Tongue (tissue), 2 donors: ENCODE measurements around the gene GCNA. TPM values are rescaled to one million over a fixed set of nuclear protein-coding genes. Genes with fewer than 3 reads are reported as not detected.
"Not testable (repeated sequence)": the region's sequence is repeated elsewhere in the genome, so short reads cannot be mapped to it uniquely, and the experiment has no call there.

Experiments used
- DNase-seq: peaks from one replicate; pipeline ENCODE4 v3.0.0-alpha.2; 2015
- total RNA-seq: library from RNA; depleted of rRNA; stranded (reverse); fragments of >200 nt; gene quantifications from one replicate; pipeline ENCODE4 v1.2.3, GENCODE V29; 2014

The GCNA gene
- total RNA-seq, 1 donor from 2014 or later: 3.2 TPM

- no peak for DNase-seq
These were observed 19.3 kb upstream of the GCNA start for GRCh38 chrX:71558920-71559319.

- DNase-seq: not testable (repeated sequence)
These were observed 18.5 kb upstream of the GCNA start for GRCh38 chrX:71559773-71560172.

GRCh38 chrX:71563921-71564320 is 14.3 kb upstream of the GCNA start:
- no peak for DNase-seq

- peak; percentile 9 for DNase-seq
These were observed 12.7 kb upstream of the GCNA start for GRCh38 chrX:71565474-71566041.

- peak; percentile 2 for DNase-seq
These were observed 6.8 kb upstream of the GCNA start for GRCh38 chrX:71571390-71571789.

- no peak for DNase-seq
These were observed 4.6 kb upstream of the GCNA start for GRCh38 chrX:71573590-71573989.

GRCh38 chrX:71577682-71578081 is 555 bp upstream of the GCNA start:
- no peak for DNase-seq

GRCh38 chrX:71579136-71579989 is 1.1 kb downstream of the GCNA start:
- DNase-seq: no peak

- DNase-seq: no peak
These were observed 1.7 kb downstream of the GCNA start for GRCh38 chrX:71579990-71580380.

- no peak for DNase-seq
These were observed 3.0 kb downstream of the GCNA start for GRCh38 chrX:71581210-71581609.

- no peak for DNase-seq
These were observed 8.7 kb downstream of the GCNA start for GRCh38 chrX:71586929-71587328.

GRCh38 chrX:71593210-71593609 is 15.0 kb downstream of the GCNA start:
- not testable (repeated sequence) for DNase-seq

- no peak for DNase-seq
These were observed 21.7 kb downstream of the GCNA start for GRCh38 chrX:71599965-71600364.

- DNase-seq: no peak
These were observed 25.4 kb downstream of the GCNA start for GRCh38 chrX:71603618-71604017.

- DNase-seq: no peak
These were observed 25.9 kb downstream of the GCNA start for GRCh38 chrX:71604141-71604540.

- DNase-seq: no peak
These were observed 26.7 kb downstream of the GCNA start for GRCh38 chrX:71604796-71605568.

- no peak for DNase-seq
These were observed 28.4 kb downstream of the GCNA start for GRCh38 chrX:71606536-71607216.

- no peak for DNase-seq
These were observed 29.3 kb downstream of the GCNA start for GRCh38 chrX:71607488-71607887.

- DNase-seq: no peak
These were observed 31.0 kb downstream of the GCNA start for GRCh38 chrX:71609095-71609750.

- DNase-seq: not testable (repeated sequence)
These were observed 33.5 kb downstream of the GCNA start for GRCh38 chrX:71611736-71612135.

- DNase-seq: no peak
These were observed 34.0 kb downstream of the GCNA start for GRCh38 chrX:71612256-71612655.

- no peak for DNase-seq
These were observed 36.8 kb downstream of the GCNA start for GRCh38 chrX:71615056-71615455.
